ENCODE data around the gene SFTPD.

- TF ChIP-seq, protein P1, sequence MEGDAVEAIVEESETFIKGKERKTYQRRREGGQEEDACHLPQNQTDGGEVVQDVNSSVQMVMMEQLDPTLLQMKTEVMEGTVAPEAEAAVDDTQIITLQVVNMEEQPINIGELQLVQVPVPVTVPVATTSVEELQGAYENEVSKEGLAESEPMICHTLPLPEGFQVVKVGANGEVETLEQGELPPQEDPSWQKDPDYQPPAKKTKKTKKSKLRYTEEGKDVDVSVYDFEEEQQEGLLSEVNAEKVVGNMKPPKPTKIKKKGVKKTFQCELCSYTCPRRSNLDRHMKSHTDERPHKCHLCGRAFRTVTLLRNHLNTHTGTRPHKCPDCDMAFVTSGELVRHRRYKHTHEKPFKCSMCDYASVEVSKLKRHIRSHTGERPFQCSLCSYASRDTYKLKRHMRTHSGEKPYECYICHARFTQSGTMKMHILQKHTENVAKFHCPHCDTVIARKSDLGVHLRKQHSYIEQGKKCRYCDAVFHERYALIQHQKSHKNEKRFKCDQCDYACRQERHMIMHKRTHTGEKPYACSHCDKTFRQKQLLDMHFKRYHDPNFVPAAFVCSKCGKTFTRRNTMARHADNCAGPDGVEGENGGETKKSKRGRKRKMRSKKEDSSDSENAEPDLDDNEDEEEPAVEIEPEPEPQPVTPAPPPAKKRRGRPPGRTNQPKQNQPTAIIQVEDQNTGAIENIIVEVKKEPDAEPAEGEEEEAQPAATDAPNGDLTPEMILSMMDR (IDR thresholded peaks at IDR 0.05): no peak
- no peak for TF ChIP-seq POLR2A (IDR thresholded peaks at IDR 0.05)
These were observed 12.0 kb downstream of the SFTPD start for GRCh38 chr10:79936625-79937615.
